Breast epithelium (tissue), 3 donors: ENCODE data around the gene S1PR4.

ENCODE experiments used
- CTCF ChIP-seq, 3 donors: fragments of 450-650 bp; IDR thresholded peaks; one replicate each; pipeline ENCODE4 v1.5.1; 2016 to 2017; ENCODE audit warnings: antibody characterized with exemption in 3 of 3, mild to moderate bottlenecking in 3 of 3, moderate library complexity in 3 of 3
- POLR2A ChIP-seq: fragments of 450-650 bp; IDR thresholded peaks from one replicate; pipeline ENCODE4 v1.6.1; 2016; ENCODE audit warnings: antibody characterized with exemption, mild to moderate bottlenecking, moderate library complexity
- POLR2AphosphoS5 ChIP-seq, 3 donors: sonication (generic); formaldehyde crosslinking; IDR thresholded peaks; one replicate each; pipeline ENCODE4 v1.6.1; 2017; ENCODE audit warnings: antibody characterized with exemption in 3 of 3

- TF ChIP-seq CTCF (IDR thresholded peaks at IDR 0.05), result no peak
- no peak for TF ChIP-seq POLR2A
- no peak for TF ChIP-seq POLR2AphosphoS5 (IDR thresholded peaks at IDR 0.05)
Observed at GRCh38 chr19:3150739-3151329, 27.7 kb upstream of the S1PR4 start.
